PC-9 (cell line): Measurements from ENCODE around the gene CSNK2A1. TPM values are rescaled to one million over a fixed set of nuclear protein-coding genes. Genes with fewer than 3 reads are reported as not detected.

Experiments
- BruUV-seq: library from RNA; stranded (reverse); fragments of 400-500 nt; replicated peaks from 2 replicates; lab custom pipeline; 2021; lab: Mats Ljungman, UMichigan
- CTCF ChIA-PET: fragments of 300-600 bp; sonication (Branson Sonifier 250); formaldehyde crosslinking; loops from one replicate; lab custom pipeline; 2022; ENCODE audit warnings: antibody characterized with exemption; lab: Charles Lee
- POLR2A ChIA-PET: fragments of 300-600 bp; sonication (Branson Sonifier 250); formaldehyde crosslinking; loops from one replicate; lab custom pipeline; 2022; ENCODE audit warnings: antibody characterized with exemption; ENCODE audit not compliant: unreplicated experiment; lab: Charles Lee
- DNase-seq, 2 experiments: peaks; one replicate each; pipeline versions ENCODE4 v3.0.0 to v3.0.0-alpha.2; 2015 to 2022; ENCODE audit warnings: mixed read lengths in 1 of 2
- H2AFZ ChIP-seq: fragments of 200-600 bp; sonication (generic); 2 replicates; pipeline ENCODE4 v1.8.1; 2017; ENCODE audit warnings: antibody characterized with exemption
- H3F3A ChIP-seq: fragments of 200-600 bp; sonication (generic); 2 replicates; pipeline ENCODE4 v1.8.1; 2017; ENCODE audit warnings: antibody characterized with exemption, mild to moderate bottlenecking, low read depth; ENCODE audit not compliant: insufficient read depth
- H3K27ac ChIP-seq: fragments of 200-600 bp; sonication (generic); 2 replicates; pipeline ENCODE4 v1.6.1; 2016; ENCODE audit warnings: mixed run types
- H3K27me3 ChIP-seq: fragments of 200-600 bp; sonication (generic); 2 replicates; pipeline ENCODE4 v1.6.1; 2016; ENCODE audit warnings: low read depth, mixed run types; ENCODE audit not compliant: insufficient read depth
- H3K36me3 ChIP-seq: fragments of 200-600 bp; sonication (generic); 2 replicates; pipeline ENCODE4 v1.6.1; 2016; ENCODE audit warnings: low read depth, mixed run types
- H3K4me1 ChIP-seq: fragments of 200-600 bp; sonication (generic); replicated peaks from 2 replicates; pipeline ENCODE4 v1.6.1; 2016; ENCODE audit warnings: mixed run types; ENCODE audit not compliant: insufficient read depth
- H3K4me2 ChIP-seq: fragments of 200-600 bp; sonication (generic); 2 replicates; pipeline ENCODE4 v1.6.1; 2017; ENCODE audit warnings: mixed run types
- H3K4me3 ChIP-seq: fragments of 200-600 bp; sonication (generic); 2 replicates; pipeline ENCODE4 v1.6.1; 2016; ENCODE audit warnings: mixed run types
- H3K79me2 ChIP-seq: fragments of 200-600 bp; sonication (generic); 2 replicates; pipeline ENCODE4 v1.6.1; 2017; ENCODE audit warnings: low read depth, mixed run types
- H3K9me2 ChIP-seq: fragments of 200-600 bp; sonication (generic); 2 replicates; pipeline ENCODE4 v1.8.1; 2017; ENCODE audit warnings: mild to moderate bottlenecking; ENCODE audit not compliant: insufficient read depth
- H3K9me3 ChIP-seq: fragments of 200-600 bp; sonication (generic); 2 replicates; pipeline ENCODE4 v1.8.1; 2016; ENCODE audit warnings: low read depth; ENCODE audit not compliant: insufficient read depth
- H4K20me1 ChIP-seq: fragments of 200-600 bp; sonication (generic); 2 replicates; pipeline ENCODE4 v1.8.1; 2017; ENCODE audit not compliant: insufficient read depth
- EZH2 ChIP-seq: fragments of 200-600 bp; sonication (generic); IDR thresholded peaks from 2 replicates; pipeline ENCODE4 v1.8.0; 2017; ENCODE audit warnings: antibody characterized with exemption, low read depth
- intact Hi-C: fragments of 100-400 bp; cut with micrococcal nuclease; formaldehyde crosslinking; loops from one replicate; pipeline ENCODE4 v1.10.0; 2022; ENCODE audit not compliant: unreplicated experiment
- total RNA-seq: library from RNA; stranded (reverse); gene quantifications from 2 replicates; pipeline ENCODE4 v1.2.3, GENCODE V29; 2021
- TF ChIP-seq, protein P1 (sequence below): fragments of 200-600 bp; sonication (generic); conservative IDR thresholded peaks from 2 replicates; pipeline ENCODE4 v1.6.1; 2017; ENCODE audit warnings: mixed run types, antibody characterized with exemption, mild to moderate bottlenecking, moderate library complexity

The CSNK2A1 gene
- total RNA-seq, 1 experiment from 2014 or later = 222 TPM

GRCh38 chr20:472137-472846 lies 71.3 kb downstream of the CSNK2A1 start:
- CTCF ChIA-PET = no interaction called here
- H3K27ac ChIP-seq = no peak overlapping the region
- BruUV-seq = no TSS peak
- H3K27me3 ChIP-seq = peaks cover 5% of the 10 kb centered on the region; the same call in 1 of the 2 replicates
- POLR2A ChIA-PET = no interaction called here
- H3K79me2 ChIP-seq = no peaks in the 10 kb centered on the region
- H4K20me1 ChIP-seq = no peaks in the 10 kb centered on the region
- TF ChIP-seq, protein P1, sequence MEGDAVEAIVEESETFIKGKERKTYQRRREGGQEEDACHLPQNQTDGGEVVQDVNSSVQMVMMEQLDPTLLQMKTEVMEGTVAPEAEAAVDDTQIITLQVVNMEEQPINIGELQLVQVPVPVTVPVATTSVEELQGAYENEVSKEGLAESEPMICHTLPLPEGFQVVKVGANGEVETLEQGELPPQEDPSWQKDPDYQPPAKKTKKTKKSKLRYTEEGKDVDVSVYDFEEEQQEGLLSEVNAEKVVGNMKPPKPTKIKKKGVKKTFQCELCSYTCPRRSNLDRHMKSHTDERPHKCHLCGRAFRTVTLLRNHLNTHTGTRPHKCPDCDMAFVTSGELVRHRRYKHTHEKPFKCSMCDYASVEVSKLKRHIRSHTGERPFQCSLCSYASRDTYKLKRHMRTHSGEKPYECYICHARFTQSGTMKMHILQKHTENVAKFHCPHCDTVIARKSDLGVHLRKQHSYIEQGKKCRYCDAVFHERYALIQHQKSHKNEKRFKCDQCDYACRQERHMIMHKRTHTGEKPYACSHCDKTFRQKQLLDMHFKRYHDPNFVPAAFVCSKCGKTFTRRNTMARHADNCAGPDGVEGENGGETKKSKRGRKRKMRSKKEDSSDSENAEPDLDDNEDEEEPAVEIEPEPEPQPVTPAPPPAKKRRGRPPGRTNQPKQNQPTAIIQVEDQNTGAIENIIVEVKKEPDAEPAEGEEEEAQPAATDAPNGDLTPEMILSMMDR = no peak
- no peak for TF ChIP-seq EZH2
- no peaks in the 10 kb centered on the region for H3K9me2 ChIP-seq
- intact Hi-C loops = no loop called here
- H3K9me3 ChIP-seq = peaks cover 5% of the 10 kb centered on the region
- no peak overlapping the region for H3K4me3 ChIP-seq
- no peak overlapping the region for H3K4me2 ChIP-seq
- H2AFZ ChIP-seq = no peak overlapping the region
- no peaks in the 10 kb centered on the region for H3K36me3 ChIP-seq
- H3F3A ChIP-seq = peaks cover 8% of the 10 kb centered on the region; the same call in 1 of the 2 replicates
- H3K4me1 ChIP-seq = no peaks in the 10 kb centered on the region
- no peak for DNase-seq

DNA sequence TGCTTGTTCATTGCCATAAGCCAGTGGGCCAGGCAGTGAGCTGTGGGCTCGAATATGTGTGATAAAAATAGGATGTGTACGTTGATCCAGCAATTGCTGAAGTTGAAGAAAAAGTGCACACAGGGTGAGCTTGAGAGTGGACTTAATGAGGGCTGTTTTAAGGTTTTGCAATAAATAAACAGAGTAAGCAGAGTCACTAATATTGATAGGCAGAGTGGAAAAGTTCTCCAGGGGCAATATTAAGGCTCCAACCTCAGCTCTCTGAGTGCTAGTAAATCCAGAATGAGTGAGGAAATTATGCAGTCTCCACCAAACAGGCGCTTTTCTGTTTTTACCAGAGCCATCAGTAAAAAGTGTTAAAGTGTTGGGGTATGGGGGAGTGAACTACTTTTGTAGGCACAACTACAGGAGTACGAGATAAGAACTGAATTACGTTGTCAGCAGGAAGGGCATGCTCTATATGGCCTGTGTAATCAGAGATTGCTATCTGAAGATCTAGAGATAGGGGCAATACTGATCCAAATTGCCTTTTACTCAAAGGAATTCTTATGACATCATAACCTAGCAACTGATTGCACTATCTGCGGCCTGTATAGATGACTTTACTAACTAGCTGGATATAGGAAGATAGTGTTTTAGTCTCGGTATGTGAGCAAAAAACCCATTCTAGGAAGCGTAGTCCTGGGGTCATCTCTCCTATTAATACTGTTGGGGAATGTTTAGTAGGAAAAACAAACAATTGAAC lies 73.7 kb downstream of the CSNK2A1 start:
- no peak overlapping the region for H3K4me3 ChIP-seq
- DNase-seq = no peak
- ChIA-PET POLR2A (no interaction called here), CTCF (no interaction called here)
- no peaks in the 10 kb centered on the region for H4K20me1 ChIP-seq
- no peaks in the 10 kb centered on the region for H3K36me3 ChIP-seq
- BruUV-seq = no TSS peak
- H3K27me3 ChIP-seq = peaks cover 8% of the 10 kb centered on the region; the same call in 1 of the 2 replicates
- H3K9me3 ChIP-seq = peaks cover 5% of the 10 kb centered on the region
- no peaks in the 10 kb centered on the region for H3K4me1 ChIP-seq
- intact Hi-C loops = no loop called here
- H3K79me2 ChIP-seq = no peaks in the 10 kb centered on the region
- H2AFZ ChIP-seq = no peak overlapping the region
- H3F3A ChIP-seq = peaks cover 3% of the 10 kb centered on the region; the same call in 1 of the 2 replicates
- no peak for TF ChIP-seq EZH2
- TF ChIP-seq, protein P1 = no peak
- H3K9me2 ChIP-seq = no peaks in the 10 kb centered on the region
- H3K27ac ChIP-seq = no peak overlapping the region
- H3K4me2 ChIP-seq = no peak overlapping the region

DNA sequence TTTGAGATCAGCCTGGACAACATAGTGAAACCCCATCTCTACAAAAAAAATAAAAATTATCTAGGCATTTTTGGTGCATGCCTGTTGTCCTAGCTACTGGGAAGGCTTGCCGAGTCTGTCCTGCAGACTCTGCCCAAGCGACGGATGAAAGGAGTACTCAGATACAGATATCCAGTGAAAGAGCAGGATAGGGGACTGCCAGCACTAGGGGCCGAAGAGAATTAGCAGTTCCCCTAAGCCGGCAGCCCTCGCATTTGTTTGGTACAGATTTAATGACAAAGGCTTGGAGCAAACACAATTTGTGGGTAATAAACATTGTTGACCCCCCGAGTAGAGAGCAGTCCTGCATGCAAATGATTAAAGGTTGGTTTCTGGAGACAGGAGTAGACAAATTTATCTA lies 75.8 kb downstream of the CSNK2A1 start:
- BruUV-seq = no TSS peak
- ChIA-PET CTCF (no interaction called here), POLR2A (no interaction called here)
- H3K9me2 ChIP-seq = no peaks in the 10 kb centered on the region
- no peaks in the 10 kb centered on the region for H4K20me1 ChIP-seq
- no peaks in the 10 kb centered on the region for H3K36me3 ChIP-seq
- no peaks in the 10 kb centered on the region for H3K79me2 ChIP-seq
- no peaks in the 10 kb centered on the region; the same call in 1 of the 2 replicates for H3F3A ChIP-seq
- no peak overlapping the region for H3K4me3 ChIP-seq
- peaks cover 8% of the 10 kb centered on the region; the same call in 1 of the 2 replicates for H3K27me3 ChIP-seq
- peaks cover 5% of the 10 kb centered on the region for H3K9me3 ChIP-seq
- intact Hi-C loops = no loop called here
- no peak overlapping the region for H3K4me2 ChIP-seq
- no peak for TF ChIP-seq EZH2
- TF ChIP-seq, protein P1 = no peak
- no peak overlapping the region for H3K27ac ChIP-seq
- no peaks in the 10 kb centered on the region for H3K4me1 ChIP-seq
- DNase-seq = no peak
- no peak overlapping the region for H2AFZ ChIP-seq
